GM18505 (cell line): ENCODE results near the gene ZNF618.

Experiments used
- ATAC-seq: cut with Tn5 transposase; IDR thresholded peaks from one replicate; pipeline ENCODE4 v1.9.1; 2021; ENCODE audit not compliant: unreplicated experiment
- POLR2A ChIP-seq: IDR thresholded peaks from 4 replicates; pipeline ENCODE4 v1.6.1; 2011; ENCODE audit warnings: borderline replicate concordance; ENCODE audit not compliant: insufficient read depth, insufficient read length; ENCODE audit errors: extremely low read depth

ZNF618 gene

GRCh38 chr9:114099669-114100270 lies 223.7 kb downstream of the ZNF618 start:
- TF ChIP-seq POLR2A = no peak
- ATAC-seq = no peak

DNA sequence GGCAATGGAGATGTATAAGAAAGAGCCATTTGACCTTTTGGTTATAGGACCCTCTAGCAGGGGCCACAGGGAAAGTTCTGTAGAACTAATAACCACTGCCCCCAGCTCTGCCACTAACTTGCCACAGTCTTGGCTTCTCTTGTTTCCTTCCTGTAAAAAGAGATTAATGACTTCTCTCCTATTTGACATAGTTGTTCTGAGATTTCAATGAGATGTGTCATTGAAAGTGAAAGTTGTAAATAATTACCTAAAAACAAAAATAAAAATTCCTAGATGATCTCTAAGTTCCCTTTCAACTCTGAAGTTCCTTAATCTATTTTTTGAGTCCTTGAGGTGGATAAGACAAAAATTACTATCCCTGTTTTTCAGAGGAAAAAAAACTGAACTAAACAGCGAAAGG lies 224.4 kb downstream of the ZNF618 start:
- no peak for ATAC-seq
- no peak for TF ChIP-seq POLR2A

DNA sequence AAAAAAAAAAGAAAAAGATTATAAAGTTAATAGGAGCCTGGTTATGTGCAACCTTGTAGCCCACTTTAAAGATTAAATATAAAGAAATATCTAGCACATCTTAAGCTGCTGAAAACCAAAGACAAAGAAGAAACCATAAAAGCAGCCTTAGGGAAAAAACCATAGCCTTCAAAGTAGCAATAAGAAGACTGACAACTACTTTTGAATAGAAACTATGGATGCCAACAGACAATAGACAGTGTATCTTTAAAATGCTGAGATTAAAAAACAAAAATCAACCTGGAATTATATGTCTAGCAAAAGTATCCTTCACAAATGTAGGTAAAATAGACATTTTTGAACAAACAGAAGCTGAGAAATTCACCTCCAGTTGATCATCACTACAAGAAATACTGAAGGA lies 226.4 kb downstream of the ZNF618 start:
- no peak for TF ChIP-seq POLR2A
- ATAC-seq = no peak

- no peak for TF ChIP-seq POLR2A
Measured at GRCh38 chr9:114105236-114105635, 229.1 kb downstream of the ZNF618 start.

More at GRCh38 chr9:114105236-114105635, 229.1 kb downstream of the ZNF618 start:
- ATAC-seq = no peak
